ENCODE results near the gene PRDM15. TPM values are rescaled to one million over a fixed set of nuclear protein-coding genes. Genes with fewer than 3 reads are reported as not detected.

The PRDM15 gene
- total RNA-seq, 6 experiments from 2014 or later = 3.4 to 4.9 (median 4.0) TPM

DNA sequence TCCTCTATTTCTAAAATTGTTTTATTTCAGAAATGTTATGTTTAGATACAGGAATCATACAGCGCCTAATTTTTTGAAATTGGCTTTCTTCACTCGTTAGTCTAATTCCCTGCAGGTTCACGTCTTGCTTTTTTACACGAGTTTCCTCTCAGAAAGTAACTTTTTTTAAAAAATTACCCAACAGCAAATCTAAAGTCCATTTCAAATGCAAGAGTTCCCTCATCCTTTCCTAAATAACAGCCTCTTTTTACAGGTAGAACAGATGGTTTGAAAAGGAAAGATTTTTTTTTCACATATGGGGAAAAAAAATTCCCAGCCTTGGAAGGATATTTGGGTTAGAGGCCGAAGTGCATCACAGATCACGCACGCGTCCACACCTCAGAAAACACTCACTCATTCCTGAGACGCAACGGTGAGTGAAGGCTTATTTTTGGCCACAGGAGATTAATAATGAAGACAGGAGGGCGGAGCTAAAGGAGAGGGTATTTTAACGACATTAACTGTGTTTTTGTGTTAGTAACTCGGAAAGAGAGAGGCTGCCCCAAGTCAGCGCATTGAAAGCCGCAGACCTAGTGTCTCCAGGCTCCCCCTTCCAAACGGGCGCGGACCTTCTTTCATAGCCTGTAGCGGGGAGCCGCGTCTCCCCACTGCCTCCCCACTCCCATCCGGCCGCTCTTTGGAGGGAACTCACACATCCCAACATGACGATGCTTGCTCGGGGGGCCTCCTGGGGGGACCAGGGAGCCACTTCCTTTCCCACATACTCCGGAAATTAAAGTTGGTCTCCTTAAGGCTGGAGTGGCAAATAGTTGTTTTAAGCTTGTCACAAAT is 111.3 kb downstream of the PRDM15 start:
- H3K36me3 Mint-ChIP-seq (ENCODE audit: low read depth) = 0 out of 2 replicates have a peak, but pooled peaks cover 4% of the 10 kb centered on the region
- TF ChIP-seq, protein P1, sequence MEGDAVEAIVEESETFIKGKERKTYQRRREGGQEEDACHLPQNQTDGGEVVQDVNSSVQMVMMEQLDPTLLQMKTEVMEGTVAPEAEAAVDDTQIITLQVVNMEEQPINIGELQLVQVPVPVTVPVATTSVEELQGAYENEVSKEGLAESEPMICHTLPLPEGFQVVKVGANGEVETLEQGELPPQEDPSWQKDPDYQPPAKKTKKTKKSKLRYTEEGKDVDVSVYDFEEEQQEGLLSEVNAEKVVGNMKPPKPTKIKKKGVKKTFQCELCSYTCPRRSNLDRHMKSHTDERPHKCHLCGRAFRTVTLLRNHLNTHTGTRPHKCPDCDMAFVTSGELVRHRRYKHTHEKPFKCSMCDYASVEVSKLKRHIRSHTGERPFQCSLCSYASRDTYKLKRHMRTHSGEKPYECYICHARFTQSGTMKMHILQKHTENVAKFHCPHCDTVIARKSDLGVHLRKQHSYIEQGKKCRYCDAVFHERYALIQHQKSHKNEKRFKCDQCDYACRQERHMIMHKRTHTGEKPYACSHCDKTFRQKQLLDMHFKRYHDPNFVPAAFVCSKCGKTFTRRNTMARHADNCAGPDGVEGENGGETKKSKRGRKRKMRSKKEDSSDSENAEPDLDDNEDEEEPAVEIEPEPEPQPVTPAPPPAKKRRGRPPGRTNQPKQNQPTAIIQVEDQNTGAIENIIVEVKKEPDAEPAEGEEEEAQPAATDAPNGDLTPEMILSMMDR (IDR thresholded peaks at IDR 0.05) = no peak
- peak overlapping the region; percentile 67 for H3K27ac Mint-ChIP-seq
- peaks cover 23% of the 10 kb centered on the region for H3K4me1 Mint-ChIP-seq (ENCODE audit: low read depth)
- peak overlapping the region; percentile 85 for H3K4me3 Mint-ChIP-seq
- DNase-seq = peak; percentile 14
- peaks cover 44% of the 10 kb centered on the region for H3K27me3 Mint-ChIP-seq (ENCODE audit: insufficient read depth)
- peaks cover 4% of the 10 kb centered on the region; the same call in 1 of the 2 replicates for H3K9me3 Mint-ChIP-seq

DNA sequence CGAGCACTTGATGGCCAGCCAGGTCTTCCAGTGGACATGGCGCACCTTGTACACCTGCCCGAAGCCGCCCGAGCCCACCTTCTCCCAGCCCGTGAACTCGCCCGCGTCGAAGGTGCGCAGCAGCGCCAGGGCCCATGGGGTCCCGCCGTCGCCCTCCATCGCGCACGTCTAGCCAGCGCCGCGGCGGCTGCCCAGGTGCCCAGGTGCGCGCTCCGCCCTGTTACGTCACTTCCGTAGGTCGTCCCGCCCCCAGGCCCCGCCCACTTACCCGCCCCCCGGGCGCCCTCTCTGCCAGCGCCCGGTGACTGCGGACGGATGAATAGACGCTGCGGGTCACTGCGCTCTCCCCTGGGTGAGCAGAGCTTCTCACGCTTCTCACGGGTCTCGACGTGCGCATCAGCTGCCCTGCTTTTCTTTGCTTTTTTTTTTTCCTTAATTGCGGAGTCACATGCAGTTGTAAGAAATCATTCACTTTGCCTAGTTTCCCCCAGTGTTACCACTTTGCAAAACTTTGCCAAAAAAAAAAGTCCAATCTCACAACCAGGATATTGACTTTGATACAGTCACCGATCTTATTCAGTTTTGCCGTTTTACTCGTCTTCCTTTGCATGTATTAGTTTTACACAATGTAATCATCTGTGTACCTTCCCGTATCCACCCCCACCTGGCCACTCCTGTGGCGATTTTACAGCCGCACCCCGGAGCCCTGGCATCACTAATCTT is 112.1 kb downstream of the PRDM15 start, which contains the start of gene RIPK4:
RIPK4 (minus strand) TSS at position 170 of the 723 bp plus-strand sequence; CDS start at position 159, 11 bp downstream.
- peak; percentile 16 for DNase-seq
- Mint-ChIP-seq H3K27me3 (ENCODE audit: insufficient read depth) (peaks cover 38% of the 10 kb centered on the region), H3K9me3 (peaks cover 4% of the 10 kb centered on the region; the same call in 1 of the 2 replicates), H3K4me1 (ENCODE audit: low read depth) (peaks cover 28% of the 10 kb centered on the region), H3K36me3 (ENCODE audit: low read depth) (0 out of 2 replicates have a peak, but pooled peaks cover 4% of the 10 kb centered on the region), H3K27ac (peak within 1 kb of the TSS; percentile 67), H3K4me3 (peak within 1 kb of the TSS; percentile 85)
- TF ChIP-seq, protein P1 (IDR thresholded peaks at IDR 0.05) = no peak

DNA sequence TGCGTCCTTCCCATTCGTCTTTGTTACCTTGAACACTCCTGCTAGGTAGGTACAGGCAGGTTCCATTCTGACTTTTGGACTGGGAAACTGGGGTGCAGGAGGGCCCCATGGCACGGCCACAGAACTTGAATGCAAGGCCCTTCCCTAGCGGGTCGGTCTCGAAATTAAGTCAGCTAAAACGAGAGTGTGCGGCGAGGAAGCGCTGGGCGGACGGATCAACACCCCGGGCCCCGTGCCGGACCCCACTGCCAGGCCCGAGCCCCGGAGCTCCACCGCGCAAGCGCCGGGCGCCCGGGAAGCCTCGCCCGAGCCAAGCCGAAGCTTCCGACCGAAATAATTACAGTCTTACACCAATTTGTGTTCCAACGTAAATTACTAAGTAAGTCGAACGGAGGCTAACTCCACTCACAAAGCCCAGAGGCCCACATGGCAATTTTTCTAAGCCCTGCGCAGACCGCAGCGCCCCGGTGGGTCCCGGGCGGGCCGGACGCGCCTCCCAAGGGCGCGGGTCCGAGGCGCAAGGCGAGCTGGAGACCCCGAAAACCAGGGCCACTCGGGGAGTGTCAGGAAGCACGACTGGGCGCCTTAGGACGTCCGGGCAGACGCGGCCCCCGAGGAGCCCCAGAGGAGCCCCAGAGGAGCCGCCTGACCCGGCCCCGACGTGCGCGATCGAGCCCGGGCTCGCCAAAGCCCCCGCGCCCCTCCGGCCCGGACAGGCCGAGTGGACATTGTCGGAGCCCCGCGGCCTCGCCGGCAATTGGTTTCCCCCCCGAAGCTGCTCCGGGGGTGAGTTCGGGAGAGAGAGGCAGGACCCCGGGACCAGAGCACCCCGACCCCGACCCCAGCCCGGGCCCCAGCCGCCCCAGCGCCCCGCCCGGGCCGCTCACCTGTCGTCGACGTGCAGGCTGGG is 112.9 kb downstream of the PRDM15 start:
- DNase-seq = no peak
- H3K4me1 Mint-ChIP-seq (ENCODE audit: low read depth) = peaks cover 36% of the 10 kb centered on the region
- peaks cover 4% of the 10 kb centered on the region; the same call in 1 of the 2 replicates for H3K9me3 Mint-ChIP-seq
- 0 out of 2 replicates have a peak, but pooled peaks cover 4% of the 10 kb centered on the region for H3K36me3 Mint-ChIP-seq (ENCODE audit: low read depth)
- TF ChIP-seq, protein P1 (IDR thresholded peaks at IDR 0.05) = no peak
- no peak overlapping the region for H3K4me3 Mint-ChIP-seq
- H3K27me3 Mint-ChIP-seq (ENCODE audit: insufficient read depth) = peaks cover 34% of the 10 kb centered on the region
- H3K27ac Mint-ChIP-seq = no peak overlapping the region

DNA sequence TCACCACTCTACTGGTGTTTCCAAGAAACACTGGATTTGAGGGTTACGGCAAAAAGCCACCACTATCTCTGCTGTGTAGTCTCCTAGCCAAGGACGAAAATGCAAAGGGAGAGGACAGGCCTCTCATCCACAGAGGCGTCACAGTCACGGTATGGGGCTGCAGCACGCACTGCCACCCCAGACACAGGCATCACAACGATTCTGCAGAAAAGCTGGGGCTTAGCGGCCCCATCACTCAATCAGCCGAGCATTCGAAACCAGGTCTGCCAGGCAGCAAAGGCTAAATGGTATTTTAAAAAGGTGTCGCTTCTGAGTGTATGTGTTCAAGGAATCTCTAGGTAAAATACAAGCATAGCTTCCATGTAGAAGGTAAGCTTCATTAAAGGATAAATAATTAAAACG is 113.7 kb downstream of the PRDM15 start:
- DNase-seq = no peak
- TF ChIP-seq, protein P1 (IDR thresholded peaks at IDR 0.05) = no peak
- Mint-ChIP-seq H3K9me3 (peaks cover 4% of the 10 kb centered on the region; the same call in 1 of the 2 replicates), H3K4me1 (ENCODE audit: low read depth) (peaks cover 45% of the 10 kb centered on the region), H3K27ac (no peak overlapping the region), H3K36me3 (ENCODE audit: low read depth) (0 out of 2 replicates have a peak, but pooled peaks cover 4% of the 10 kb centered on the region), H3K4me3 (no peak overlapping the region), H3K27me3 (ENCODE audit: insufficient read depth) (peaks cover 32% of the 10 kb centered on the region)

Measured in HFFc6 (cell line).